Measurements from ENCODE around the gene PHF2. TPM values are rescaled to one million over a fixed set of nuclear protein-coding genes. Genes with fewer than 3 reads are reported as not detected.

The PHF2 gene
- total and polyA plus RNA-seq, 9 of the 15 experiments (the other 6 are each of a cell fraction or from before 2014, with no cell fraction given), result 0.37 to 14.4 (median 8.1) TPM

GRCh38 chr9:93577078-93577974 is 942 bp downstream of the PHF2 start:
- intact Hi-C loops (cut with micrococcal nuclease), result loop anchor here (10.0 kb wide), 1 partner anchor 87 kb away; no protein-coding TSS in a partner anchor
- Histone ChIP-seq H3K9me1 (ENCODE audit: control insufficient read depth, insufficient read depth, low read length) (no peaks in the 10 kb centered on the region), H3K36me3 (ENCODE audit: control insufficient read depth, insufficient read depth, low read length) (no peaks in the 10 kb centered on the region), H3K9ac (ENCODE audit: insufficient read depth in 1 of 2, low read depth in 2 of 2, low read length in 2 of 2) (peak overlapping the region; percentile 64 to 91; a peak in 3 of 4 replicates), H3K27me3 (ENCODE audit: control insufficient read depth in 2 of 2, insufficient read depth in 2 of 2, low read length in 2 of 2) (no peaks in the 10 kb centered on the region), H3K9me3 (replicated peaks; ENCODE audit: control insufficient read depth, insufficient read depth, low read depth, low read length) (no peaks in the 10 kb centered on the region), H2AFZ (ENCODE audit: low read depth, low read length) (peak overlapping the region; percentile 62), H3K4me2 (ENCODE audit: insufficient read depth, low read length) (peak overlapping the region; percentile 75), H3K4me1 (replicated peaks in 1 of 2; ENCODE audit: control insufficient read depth in 2 of 2, insufficient read depth in 2 of 2, low read length in 2 of 2) (peaks cover 18 to 45% of the 10 kb centered on the region in 2 experiments), H3K27ac (ENCODE audit: extremely low read depth, low read depth, low read length) (peak overlapping the region; percentile 35; the same call in 1 of the 3 replicates), H4K20me1 (replicated peaks; ENCODE audit: control insufficient read depth, insufficient read depth, low read length) (peaks cover 9% of the 10 kb centered on the region), H3K79me2 (ENCODE audit: control insufficient read depth, insufficient read depth, low read length) (peaks cover 39% of the 10 kb centered on the region), H3K4me3 (peak overlapping the region; percentile 52)
- POLR2A ChIA-PET, result interaction anchor here (1.1 kb wide), 1 partner anchor 11 kb away, joined by 4 read pairs; no protein-coding TSS in a partner anchor
- FAIRE-seq, result no peak
- CTCF ChIA-PET (ENCODE audit: low intra/inter-chr PET ratio), result no interaction called here
- peak; percentile 16 for ATAC-seq
- WGBS (ENCODE audit: insufficient coverage, low coverage, missing lambda C conversion rate), result 4% methylated on average over 16 of the region's 74 CpGs
- in situ Hi-C loops (cut with MboI), result no loop called here
- TSS peak; percentile 41 for BruUV-seq (replicated peaks)
- peak in 3 of 4 experiments; percentile 49 to 69 (median 66) for DNase-seq (ENCODE audit: extremely low read depth in 1 of 4, low spot score in 3 of 4)
- 0 out of 2 replicates have a peak, but pooled peaks have one; percentile 18 for TF ChIP-seq CXXC5 (CRISPR knock-in tag; IDR thresholded peaks at IDR 0.05)
- TF ChIP-seq ZBTB1 (CRISPR knock-in tag; IDR thresholded peaks at IDR 0.05; ENCODE audit: borderline replicate concordance, low read depth), result 0 out of 2 replicates have a peak, but pooled peaks have one; percentile 28
- no peak for TF ChIP-seq ZNF212 (CRISPR knock-in tag; IDR thresholded peaks at IDR 0.05)
- TF ChIP-seq MXI1 (IDR thresholded peaks at IDR 0.05; ENCODE audit: low read depth, low read length), result no peak
- TF ChIP-seq ZBTB33 (CRISPR knock-in tag; IDR thresholded peaks at IDR 0.05), result no peak
- peak; percentile 56; the same call in 1 of the 2 replicates for TF ChIP-seq RBFOX2 (IDR thresholded peaks at IDR 0.05; ENCODE audit: low read depth, low read length)
- TF ChIP-seq NCOA4 (IDR thresholded peaks at IDR 0.05; ENCODE audit: partially characterized antibody), result no peak
- TF ChIP-seq NFE2L1 (tag; IDR thresholded peaks at IDR 0.05; ENCODE audit: borderline replicate concordance, low read depth), result no peak
- no peak for TF ChIP-seq ATF7 (IDR thresholded peaks at IDR 0.05)
- no peak; a peak in 1 of 4 replicates for TF ChIP-seq UBTF (IDR thresholded peaks at IDR 0.05; ENCODE audit: borderline replicate concordance in 1 of 2, low read depth in 2 of 2, low read length in 2 of 2)
- TF ChIP-seq ZBTB7A (IDR thresholded peaks at IDR 0.05; ENCODE audit: borderline replicate concordance, control insufficient read depth, low read depth, low read length), result peak; percentile 72; the same call in 1 of the 2 replicates
- no peak for TF ChIP-seq ZNF175 (CRISPR knock-in tag; IDR thresholded peaks at IDR 0.05; ENCODE audit: low read depth)
- peak; percentile 39; the same call in 1 of the 2 replicates for TF ChIP-seq RB1 (IDR thresholded peaks at IDR 0.05; ENCODE audit: low read depth)
- TF ChIP-seq HNRNPL (IDR thresholded peaks at IDR 0.05; ENCODE audit: low read depth, low read length), result 0 out of 2 replicates have a peak, but pooled peaks have one; percentile 24
